IMR-90 (cell line): ENCODE data around the gene TMEM8B.

ENCODE experiments used
- BHLHE40 ChIP-seq: fragments of 150-350 bp; IDR thresholded peaks from 2 replicates; pipeline ENCODE4 v1.6.1; 2016; ENCODE audit warnings: mild to moderate bottlenecking, low read depth, low read length
- CEBPB ChIP-seq: IDR thresholded peaks from 2 replicates; pipeline ENCODE4 v1.6.1; 2012; ENCODE audit warnings: low read depth, low read length, improper control_type of control experiment
- CHD1 ChIP-seq: IDR thresholded peaks from 2 replicates; pipeline ENCODE4 v1.6.1; 2012; ENCODE audit warnings: low read depth, low read length, improper control_type of control experiment
- CTCF ChIP-seq: conservative IDR thresholded peaks from 2 replicates; pipeline ENCODE4 v1.5.1; 2012; ENCODE audit warnings: mild to moderate bottlenecking, low read depth, low read length, improper control_type of control experiment
- FOS ChIP-seq: fragments of 150-350 bp; IDR thresholded peaks from 2 replicates; pipeline ENCODE4 v1.6.1; 2016; ENCODE audit warnings: low read depth, low read length
- MAFK ChIP-seq: IDR thresholded peaks from 2 replicates; pipeline ENCODE4 v1.6.1; 2012; ENCODE audit warnings: low read depth, low read length, improper control_type of control experiment
- MXI1 ChIP-seq: IDR thresholded peaks from 2 replicates; pipeline ENCODE4 v1.6.1; 2012; ENCODE audit warnings: low read depth, mild to moderate bottlenecking, low read length, moderate library complexity, borderline replicate concordance
- NFE2L2 ChIP-seq: fragments of 150-350 bp; IDR thresholded peaks from 2 replicates; pipeline ENCODE4 v1.6.1; 2016; ENCODE audit warnings: low read depth, mild to moderate bottlenecking, low read length
- POLR2A ChIP-seq: IDR thresholded peaks from 2 replicates; pipeline ENCODE4 v1.6.1; 2012; ENCODE audit warnings: mild to moderate bottlenecking, low read depth, low read length
- RAD21 ChIP-seq: IDR thresholded peaks from 2 replicates; pipeline ENCODE4 v1.6.1; 2012; ENCODE audit warnings: low read length, improper control_type of control experiment
- RFX5 ChIP-seq: IDR thresholded peaks from 2 replicates; pipeline ENCODE4 v1.8.0; 2012; ENCODE audit warnings: low read depth, mild to moderate bottlenecking, low read length, moderate library complexity
- SMC3 ChIP-seq: fragments of 150-350 bp; IDR thresholded peaks from 2 replicates; pipeline ENCODE4 v1.6.1; 2016; ENCODE audit warnings: low read depth, mild to moderate bottlenecking, antibody characterized with exemption, low read length, moderate library complexity

DNA sequence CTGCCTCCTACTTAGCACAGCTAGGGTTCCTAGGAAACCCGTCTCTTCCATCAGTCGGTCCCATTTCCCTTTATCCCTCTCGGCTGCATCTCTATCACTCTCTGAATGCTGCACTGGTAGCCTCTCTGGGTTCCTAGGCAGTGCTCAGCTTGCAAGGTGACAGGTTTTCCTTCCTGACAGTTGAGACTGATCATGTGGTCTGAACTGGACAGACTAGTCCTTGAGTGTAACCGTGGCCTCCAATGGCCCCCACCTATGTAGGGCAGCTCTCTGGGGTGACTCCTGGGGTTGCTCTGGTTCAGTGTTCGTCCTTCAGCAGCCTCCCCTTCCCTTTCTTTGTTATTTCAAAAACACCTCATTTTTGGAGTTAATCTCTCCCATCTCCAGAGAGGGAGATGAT, 3.8 kb downstream of the TMEM8B start:
- TF ChIP-seq MAFK (no peak), POLR2A (no peak), CTCF (no peak), SMC3 (no peak), BHLHE40 (no peak), FOS (no peak), NFE2L2 (no peak), CEBPB (no peak), RAD21 (no peak), MXI1 (no peak), RFX5 (no peak), CHD1 (no peak)
